Left lung (tissue), 10 donors: ENCODE results near the gene ITGB3BP. TPM values are rescaled to one million over a fixed set of nuclear protein-coding genes. Genes with fewer than 3 reads are reported as not detected.
A peak's percentile ranks its signal among the peaks of the same experiment; 100 is the strongest.

Experiments
- ATAC-seq: fragments of 200-7000 bp; cut with Tn5 transposase; one replicate; pipeline ENCODE4 v1.9.1; 2020; ENCODE audit warnings: moderate library complexity
- DNase-seq, 4 donors: peaks; one replicate each; pipeline ENCODE4 v3.0.0-alpha.2; 2013 to 2020
- H3K27ac ChIP-seq, 2 donors: fragments of 200-600 bp; sonication (generic) in 1 of 2; one replicate each; pipeline versions ENCODE4 v1.5.0 to v1.8.0; 2020 to 2021
- H3K27me3 ChIP-seq, 2 donors: fragments of 200-600 bp; sonication (generic) in 1 of 2; one replicate each; pipeline versions ENCODE4 v1.5.0 to v1.8.0; 2020 to 2021
- H3K36me3 ChIP-seq, 2 donors: fragments of 200-600 bp; sonication (generic) in 1 of 2; one replicate each; pipeline versions ENCODE4 v1.5.0 to v1.8.0; 2020 to 2021
- H3K4me1 ChIP-seq, 2 donors: fragments of 200-600 bp; one replicate each; pipeline ENCODE4 v1.8.0; 2021
- H3K4me3 ChIP-seq, 2 donors: fragments of 200-600 bp; sonication (generic) in 1 of 2; one replicate each; pipeline versions ENCODE4 v1.5.0 to v1.8.0; 2020 to 2021; ENCODE audit warnings: mild to moderate bottlenecking in 1 of 2
- H3K9me3 ChIP-seq, 2 donors: fragments of 200-600 bp; sonication (generic) in 1 of 2; one replicate each; pipeline versions ENCODE4 v1.5.0 to v1.8.0; 2020 to 2021
- intact Hi-C, 2 donors: fragments of 100-400 bp; cut with DNase I; formaldehyde crosslinking; loops; one replicate each; pipeline versions ENCODE4 v1.11.2 to v1.14.2; 2022
- polyA plus RNA-seq, 6 donors: library from polyadenylated mRNA; unstranded; fragments of 120-200 nt; gene quantifications; one replicate each; pipeline ENCODE4 v1.2.1, GENCODE V29; 2013; ENCODE audit not compliant: insufficient read length in 6 of 6
- total RNA-seq, 2 donors: library from RNA; stranded (reverse); fragmentation: NEBNext Ultra II Directional; extraction: Animal tissue kit (Norgen Biotek cat#: 25700); gene quantifications; one replicate each; pipeline ENCODE4 v1.2.1, GENCODE V29; 2021
- TF ChIP-seq, protein P1 (sequence below), 2 donors: fragments of 200-600 bp; sonication (generic) in 1 of 2; IDR thresholded peaks; one replicate each; pipeline versions ENCODE4 v1.5.0 to v1.8.0; 2021; ENCODE audit warnings: antibody characterized with exemption in 2 of 2
- donor health status: DM: no; HTN: yes; CAD: no.
- donor health status: DM: no; HTN: no; CAD: no.

ITGB3BP gene
- total and polyA plus RNA-seq, 8 donors: 16.6 to 75.8 (median 62.7) TPM

DNA sequence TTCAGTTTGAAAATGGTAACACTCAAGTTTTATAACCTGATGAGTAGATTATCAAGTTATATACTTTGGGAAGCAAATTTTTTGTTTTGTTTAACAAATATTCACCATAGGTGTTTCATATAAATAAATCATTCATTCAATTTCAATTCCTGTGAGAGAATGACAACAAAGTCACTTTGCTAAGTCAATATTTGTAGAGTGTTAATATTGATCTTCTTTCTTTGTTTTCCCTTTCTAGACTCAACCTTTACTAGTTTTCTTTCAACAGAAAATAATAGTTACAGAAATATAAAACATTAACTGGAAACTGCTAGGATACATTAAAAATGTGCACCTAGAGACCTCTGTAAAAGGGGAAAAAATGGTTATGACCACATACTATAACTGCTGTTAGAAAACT lies 11.4 kb upstream of the ITGB3BP start:
- Histone ChIP-seq H3K27me3 (no peaks in the 10 kb centered on the region), H3K4me3 (no peak overlapping the region), H3K27ac (no peak overlapping the region), H3K4me1 (no peaks in the 10 kb centered on the region), H3K9me3 (no peaks in the 10 kb centered on the region), H3K36me3 (no peaks in the 10 kb centered on the region)
- DNase-seq: no peak
- intact Hi-C loops: no loop called here
- TF ChIP-seq, protein P1, sequence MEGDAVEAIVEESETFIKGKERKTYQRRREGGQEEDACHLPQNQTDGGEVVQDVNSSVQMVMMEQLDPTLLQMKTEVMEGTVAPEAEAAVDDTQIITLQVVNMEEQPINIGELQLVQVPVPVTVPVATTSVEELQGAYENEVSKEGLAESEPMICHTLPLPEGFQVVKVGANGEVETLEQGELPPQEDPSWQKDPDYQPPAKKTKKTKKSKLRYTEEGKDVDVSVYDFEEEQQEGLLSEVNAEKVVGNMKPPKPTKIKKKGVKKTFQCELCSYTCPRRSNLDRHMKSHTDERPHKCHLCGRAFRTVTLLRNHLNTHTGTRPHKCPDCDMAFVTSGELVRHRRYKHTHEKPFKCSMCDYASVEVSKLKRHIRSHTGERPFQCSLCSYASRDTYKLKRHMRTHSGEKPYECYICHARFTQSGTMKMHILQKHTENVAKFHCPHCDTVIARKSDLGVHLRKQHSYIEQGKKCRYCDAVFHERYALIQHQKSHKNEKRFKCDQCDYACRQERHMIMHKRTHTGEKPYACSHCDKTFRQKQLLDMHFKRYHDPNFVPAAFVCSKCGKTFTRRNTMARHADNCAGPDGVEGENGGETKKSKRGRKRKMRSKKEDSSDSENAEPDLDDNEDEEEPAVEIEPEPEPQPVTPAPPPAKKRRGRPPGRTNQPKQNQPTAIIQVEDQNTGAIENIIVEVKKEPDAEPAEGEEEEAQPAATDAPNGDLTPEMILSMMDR (IDR thresholded peaks at IDR 0.05): no peak
- no peak for ATAC-seq

DNA sequence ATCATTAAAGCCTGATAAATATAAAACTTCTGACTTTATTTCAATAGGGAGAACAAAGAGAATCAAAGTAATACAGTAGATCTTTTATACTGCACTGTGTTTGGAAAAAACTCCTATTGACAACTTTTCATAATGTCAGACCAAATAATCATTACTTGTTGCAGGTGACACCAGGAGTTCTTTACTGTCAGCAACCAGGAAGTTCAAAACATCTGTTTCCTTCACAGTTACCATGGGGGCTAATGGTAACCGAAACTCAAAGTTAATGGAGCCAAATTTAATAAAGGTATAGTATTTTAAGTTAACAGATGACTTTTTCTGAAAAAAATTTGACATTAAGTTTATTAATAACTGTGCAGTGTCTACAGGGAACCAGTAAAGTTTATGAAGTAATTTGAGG lies 10.9 kb upstream of the ITGB3BP start:
- Histone ChIP-seq H3K27ac (no peak overlapping the region), H3K9me3 (no peaks in the 10 kb centered on the region), H3K36me3 (no peaks in the 10 kb centered on the region), H3K4me3 (no peak overlapping the region), H3K27me3 (no peaks in the 10 kb centered on the region), H3K4me1 (no peaks in the 10 kb centered on the region)
- ATAC-seq (no peak), DNase-seq (no peak)
- TF ChIP-seq, protein P1 (IDR thresholded peaks at IDR 0.05): no peak
- intact Hi-C loops: no loop called here

DNA sequence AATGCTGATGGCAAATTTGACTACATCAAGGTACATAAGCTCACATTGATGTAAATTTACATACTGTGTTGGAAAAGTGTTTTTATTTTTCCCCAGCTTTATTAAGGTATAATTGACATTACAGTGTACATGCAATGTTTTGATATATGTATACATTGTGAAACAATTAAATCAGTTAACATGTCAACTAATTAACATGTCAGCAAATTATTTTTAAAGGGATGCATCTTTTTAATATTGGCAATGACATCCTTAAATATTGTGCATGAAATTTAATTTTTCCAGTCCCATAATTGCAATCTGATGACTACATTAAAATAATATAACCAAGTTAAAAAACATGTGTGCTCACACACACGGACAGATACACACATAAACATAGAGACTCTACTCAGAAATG lies 9.7 kb upstream of the ITGB3BP start:
- DNase-seq (no peak), ATAC-seq (no peak)
- no peaks in the 10 kb centered on the region for H3K9me3 ChIP-seq
- H3K4me1 ChIP-seq: no peaks in the 10 kb centered on the region
- no peak overlapping the region for H3K27ac ChIP-seq
- no peaks in the 10 kb centered on the region for H3K27me3 ChIP-seq
- TF ChIP-seq, protein P1 (IDR thresholded peaks at IDR 0.05): no peak
- peaks cover 0 to 5% of the 10 kb centered on the region in 2 donors for H3K36me3 ChIP-seq
- no peak overlapping the region for H3K4me3 ChIP-seq
- intact Hi-C loops: no loop called here

DNA sequence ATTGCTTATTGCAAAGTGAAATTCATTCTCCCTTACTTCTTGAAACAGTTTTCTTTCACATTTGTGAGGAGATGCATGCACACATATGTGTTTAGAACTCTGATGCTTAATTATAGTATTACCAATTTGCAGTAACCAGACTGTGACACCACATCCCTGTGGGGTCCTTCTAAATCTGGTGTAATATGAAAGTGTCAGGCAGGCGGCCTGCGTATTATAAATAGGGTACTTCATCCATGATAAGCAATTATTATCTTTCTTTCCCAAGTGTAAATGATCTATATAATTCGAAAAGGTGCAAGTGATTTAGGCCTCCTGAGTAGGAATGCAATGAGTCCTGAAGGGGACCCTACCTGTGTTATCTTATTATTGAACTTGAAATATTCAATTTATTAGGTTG lies 1.2 kb upstream of the ITGB3BP start:
- Histone ChIP-seq H3K4me3 (peak overlapping the region; percentile 54 to 61), H3K36me3 (peaks cover 0 to 5% of the 10 kb centered on the region in 2 donors), H3K9me3 (no peaks in the 10 kb centered on the region), H3K27ac (peak overlapping the region; percentile 93 to 97), H3K4me1 (peaks cover 3 to 18% of the 10 kb centered on the region in 2 donors), H3K27me3 (no peaks in the 10 kb centered on the region)
- intact Hi-C loops: no loop called here
- DNase-seq (peak in 1 of 4 donors; percentile 1), ATAC-seq (no peak)
- TF ChIP-seq, protein P1 (IDR thresholded peaks at IDR 0.05): no peak

DNA sequence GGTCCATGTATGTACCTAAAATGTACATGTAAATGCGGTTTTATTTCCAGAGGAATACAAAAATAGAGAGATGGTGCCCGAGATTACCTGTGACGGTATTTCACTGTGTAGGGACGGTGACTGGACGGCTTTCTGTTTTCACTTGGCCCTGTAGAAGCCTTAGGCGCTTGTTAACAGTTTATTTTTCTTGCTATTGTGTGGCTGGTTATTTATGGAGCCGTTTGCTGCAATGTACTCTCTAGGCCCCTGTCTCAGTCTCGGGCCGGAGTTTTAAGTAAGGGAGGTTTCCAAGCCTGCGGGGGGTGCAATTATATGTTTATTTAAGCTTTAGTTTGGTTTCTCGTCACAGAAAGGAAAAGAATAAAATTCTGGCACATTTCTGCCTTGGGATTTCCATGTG lies 713 bp upstream of the ITGB3BP start:
- intact Hi-C loops: no loop called here
- DNase-seq: no peak

More for the DNA sequence above, 713 bp upstream of the ITGB3BP start:
- TF ChIP-seq, protein P1 (IDR thresholded peaks at IDR 0.05): no peak
- no peaks in the 10 kb centered on the region for H3K27me3 ChIP-seq
- H3K36me3 ChIP-seq: peaks cover 0 to 5% of the 10 kb centered on the region in 2 donors
- peak overlapping the region; percentile 93 to 97 for H3K27ac ChIP-seq
- ATAC-seq: peak; percentile 55
- peaks cover 3 to 18% of the 10 kb centered on the region in 2 donors for H3K4me1 ChIP-seq
- H3K4me3 ChIP-seq: peak overlapping the region; percentile 54 to 61
- no peaks in the 10 kb centered on the region for H3K9me3 ChIP-seq
